ENCODE results near the gene FRMD5. TPM values are rescaled to one million over a fixed set of nuclear protein-coding genes. Genes with fewer than 3 reads are reported as not detected.

The FRMD5 gene
- total and polyA plus RNA-seq, 11 donors, result 12.5 to 110 (median 55.7) TPM

GRCh38 chr15:44087578-44088465 lies 107.2 kb downstream of the FRMD5 start:
- Histone ChIP-seq H3K4me1 (no peaks in the 10 kb centered on the region), H3K27me3 (no peaks in the 10 kb centered on the region), H3K36me3 (no peaks in the 10 kb centered on the region), H3K9me3 (no peaks in the 10 kb centered on the region), H3K4me3 (no peak overlapping the region), H3K27ac (no peak overlapping the region)
- 60 to 72% (median 63%) methylated on average over 3 of the region's 3 CpGs for WGBS, 4 donors
- ATAC-seq (peak in 1 of 4 donors; percentile 29), DNase-seq (no peak)
- TF ChIP-seq POLR2A (IDR thresholded peaks at IDR 0.05), result no peak
- no peak for TF ChIP-seq CTCF (IDR thresholded peaks at IDR 0.05)
- intact Hi-C loops (cut with DNase I), result no loop called here

GRCh38 chr15:44084770-44085169 lies 110.3 kb downstream of the FRMD5 start:
- intact Hi-C loops (cut with DNase I), result no loop called here
- H3K36me3 ChIP-seq, result no peaks in the 10 kb centered on the region
- H3K27ac ChIP-seq, result no peak overlapping the region
- DNase-seq, result no peak
- no peaks in the 10 kb centered on the region for H3K27me3 ChIP-seq
- no peaks in the 10 kb centered on the region for H3K4me1 ChIP-seq
- 69 to 73% (median 70%) methylated on average over 2 of the region's 2 CpGs for WGBS, 4 donors
- no peak overlapping the region for H3K4me3 ChIP-seq
- ATAC-seq, result no peak
- TF ChIP-seq CTCF (IDR thresholded peaks at IDR 0.05) (no peak), POLR2A (IDR thresholded peaks at IDR 0.05) (no peak)
- H3K9me3 ChIP-seq, result no peaks in the 10 kb centered on the region

GRCh38 chr15:44084171-44084570 lies 110.9 kb downstream of the FRMD5 start:
- ATAC-seq (no peak), DNase-seq (no peak)
- no peaks in the 10 kb centered on the region for H3K27me3 ChIP-seq
- intact Hi-C loops (cut with DNase I), result no loop called here
- H3K4me3 ChIP-seq, result no peak overlapping the region
- no peak overlapping the region for H3K27ac ChIP-seq
- TF ChIP-seq CTCF (IDR thresholded peaks at IDR 0.05) (no peak), POLR2A (IDR thresholded peaks at IDR 0.05) (no peak)
- no peaks in the 10 kb centered on the region for H3K36me3 ChIP-seq
- WGBS, 4 donors, result 85 to 93% (median 88%) methylated on average over 2 of the region's 2 CpGs
- H3K4me1 ChIP-seq, result no peaks in the 10 kb centered on the region
- H3K9me3 ChIP-seq, result peaks cover 0 to 3% (median 0%) of the 10 kb centered on the region in 12 donors

- H3K4me3 ChIP-seq, result no peak overlapping the region
- H3K9me3 ChIP-seq, result peaks cover 0 to 3% (median 0%) of the 10 kb centered on the region in 12 donors
- 72 to 82% (median 73%) methylated on average over 1 of the region's 1 CpG for WGBS, 4 donors
- H3K4me1 ChIP-seq, result no peaks in the 10 kb centered on the region
- H3K27ac ChIP-seq, result no peak overlapping the region
- H3K36me3 ChIP-seq, result no peaks in the 10 kb centered on the region
- DNase-seq, result no peak
- TF ChIP-seq POLR2A (IDR thresholded peaks at IDR 0.05) (no peak), CTCF (IDR thresholded peaks at IDR 0.05) (no peak)
- no peak for ATAC-seq
- intact Hi-C loops (cut with DNase I), result no loop called here
- H3K27me3 ChIP-seq, result no peaks in the 10 kb centered on the region
Measured at GRCh38 chr15:44082558-44083157, 112.4 kb downstream of the FRMD5 start.
